Activated CD8-positive, alpha-beta memory T cell treated with anti-CD3 and anti-CD28 coated beads, Interleukin-2, amount 50 U/mL, for 48 hours (primary cell): ENCODE measurements around the gene MNAT1.

Experiments used
- DNase-seq: peaks from one replicate; pipeline ENCODE4 v3.0.0-alpha.2; 2020

MNAT1 gene

GRCh38 chr14:60904381-60904780 is 169.8 kb downstream of the MNAT1 start:
- no peak for DNase-seq

- no peak for DNase-seq
Measured at GRCh38 chr14:60905923-60906322, 171.4 kb downstream of the MNAT1 start.

GRCh38 chr14:60915781-60916180 is 181.2 kb downstream of the MNAT1 start:
- no peak for DNase-seq

GRCh38 chr14:60922050-60922449 is 187.5 kb downstream of the MNAT1 start:
- DNase-seq = no peak

- DNase-seq = no peak
Measured at GRCh38 chr14:60925286-60925685, 190.7 kb downstream of the MNAT1 start.

GRCh38 chr14:60926002-60926401 is 191.4 kb downstream of the MNAT1 start:
- DNase-seq = no peak

- no peak for DNase-seq
Measured at GRCh38 chr14:60931218-60931617, 196.7 kb downstream of the MNAT1 start.

GRCh38 chr14:60933920-60934655 is 199.5 kb downstream of the MNAT1 start:
- DNase-seq = no peak

- no peak for DNase-seq
Measured at GRCh38 chr14:60935319-60935718, 200.8 kb downstream of the MNAT1 start.

GRCh38 chr14:60943637-60944032 is 209.1 kb downstream of the MNAT1 start:
- DNase-seq = no peak

- DNase-seq = no peak
Measured at GRCh38 chr14:60944204-60944603, 209.6 kb downstream of the MNAT1 start.

- no peak for DNase-seq
Measured at GRCh38 chr14:60945984-60946383, 211.4 kb downstream of the MNAT1 start.

- DNase-seq = no peak
Measured at GRCh38 chr14:60946773-60947172, 212.2 kb downstream of the MNAT1 start.

- no peak for DNase-seq
Measured at GRCh38 chr14:60951776-60952435, 217.3 kb downstream of the MNAT1 start.

- no peak for DNase-seq
Measured at GRCh38 chr14:60956202-60956601, 221.6 kb downstream of the MNAT1 start.

- DNase-seq = no peak
Measured at GRCh38 chr14:60956632-60957031, 222.1 kb downstream of the MNAT1 start.

GRCh38 chr14:60958146-60958545 is 223.6 kb downstream of the MNAT1 start:
- DNase-seq = no peak

- no peak for DNase-seq
Measured at GRCh38 chr14:60963761-60964160, 229.2 kb downstream of the MNAT1 start.

- no peak for DNase-seq
Measured at GRCh38 chr14:60964904-60965303, 230.3 kb downstream of the MNAT1 start.

- no peak for DNase-seq
Measured at GRCh38 chr14:60965402-60965801, 230.8 kb downstream of the MNAT1 start.

GRCh38 chr14:60968099-60968498 is 233.5 kb downstream of the MNAT1 start:
- no peak for DNase-seq

- no peak for DNase-seq
Measured at GRCh38 chr14:60968671-60969070, 234.1 kb downstream of the MNAT1 start.

GRCh38 chr14:60970146-60970545 is 235.6 kb downstream of the MNAT1 start:
- DNase-seq = no peak

- DNase-seq = no peak
Measured at GRCh38 chr14:60971271-60971670, 236.7 kb downstream of the MNAT1 start.

GRCh38 chr14:60972295-60972694 is 237.7 kb downstream of the MNAT1 start:
- DNase-seq = no peak
